PC-9 (cell line): ENCODE data around the gene PLPP3. TPM values are rescaled to one million over a fixed set of nuclear protein-coding genes. Genes with fewer than 3 reads are reported as not detected.
A peak's percentile ranks its signal among the peaks of the same experiment; 100 is the strongest.

ENCODE experiments used
- BruUV-seq: library from RNA; stranded (reverse); fragments of 400-500 nt; replicated peaks from 2 replicates; lab custom pipeline; 2021; lab: Mats Ljungman, UMichigan
- CTCF ChIA-PET: fragments of 300-600 bp; sonication (Branson Sonifier 250); formaldehyde crosslinking; loops from one replicate; lab custom pipeline; 2022; ENCODE audit warnings: antibody characterized with exemption; lab: Charles Lee
- POLR2A ChIA-PET: fragments of 300-600 bp; sonication (Branson Sonifier 250); formaldehyde crosslinking; loops from one replicate; lab custom pipeline; 2022; ENCODE audit warnings: antibody characterized with exemption; ENCODE audit not compliant: unreplicated experiment; lab: Charles Lee
- DNase-seq, 2 experiments: peaks; one replicate each; pipeline versions ENCODE4 v3.0.0 to v3.0.0-alpha.2; 2015 to 2022; ENCODE audit warnings: mixed read lengths in 1 of 2
- H2AFZ ChIP-seq: fragments of 200-600 bp; sonication (generic); 2 replicates; pipeline ENCODE4 v1.8.1; 2017; ENCODE audit warnings: antibody characterized with exemption
- H3F3A ChIP-seq: fragments of 200-600 bp; sonication (generic); 2 replicates; pipeline ENCODE4 v1.8.1; 2017; ENCODE audit warnings: antibody characterized with exemption, mild to moderate bottlenecking, low read depth; ENCODE audit not compliant: insufficient read depth
- H3K27ac ChIP-seq: fragments of 200-600 bp; sonication (generic); 2 replicates; pipeline ENCODE4 v1.6.1; 2016; ENCODE audit warnings: mixed run types
- H3K27me3 ChIP-seq: fragments of 200-600 bp; sonication (generic); 2 replicates; pipeline ENCODE4 v1.6.1; 2016; ENCODE audit warnings: low read depth, mixed run types; ENCODE audit not compliant: insufficient read depth
- H3K36me3 ChIP-seq: fragments of 200-600 bp; sonication (generic); 2 replicates; pipeline ENCODE4 v1.6.1; 2016; ENCODE audit warnings: low read depth, mixed run types
- H3K4me1 ChIP-seq: fragments of 200-600 bp; sonication (generic); replicated peaks from 2 replicates; pipeline ENCODE4 v1.6.1; 2016; ENCODE audit warnings: mixed run types; ENCODE audit not compliant: insufficient read depth
- H3K4me2 ChIP-seq: fragments of 200-600 bp; sonication (generic); 2 replicates; pipeline ENCODE4 v1.6.1; 2017; ENCODE audit warnings: mixed run types
- H3K4me3 ChIP-seq: fragments of 200-600 bp; sonication (generic); 2 replicates; pipeline ENCODE4 v1.6.1; 2016; ENCODE audit warnings: mixed run types
- H3K79me2 ChIP-seq: fragments of 200-600 bp; sonication (generic); 2 replicates; pipeline ENCODE4 v1.6.1; 2017; ENCODE audit warnings: low read depth, mixed run types
- H3K9me2 ChIP-seq: fragments of 200-600 bp; sonication (generic); 2 replicates; pipeline ENCODE4 v1.8.1; 2017; ENCODE audit warnings: mild to moderate bottlenecking; ENCODE audit not compliant: insufficient read depth
- H3K9me3 ChIP-seq: fragments of 200-600 bp; sonication (generic); 2 replicates; pipeline ENCODE4 v1.8.1; 2016; ENCODE audit warnings: low read depth; ENCODE audit not compliant: insufficient read depth
- H4K20me1 ChIP-seq: fragments of 200-600 bp; sonication (generic); 2 replicates; pipeline ENCODE4 v1.8.1; 2017; ENCODE audit not compliant: insufficient read depth
- EZH2 ChIP-seq: fragments of 200-600 bp; sonication (generic); IDR thresholded peaks from 2 replicates; pipeline ENCODE4 v1.8.0; 2017; ENCODE audit warnings: antibody characterized with exemption, low read depth
- intact Hi-C: fragments of 100-400 bp; cut with micrococcal nuclease; formaldehyde crosslinking; loops from one replicate; pipeline ENCODE4 v1.10.0; 2022; ENCODE audit not compliant: unreplicated experiment
- total RNA-seq: library from RNA; stranded (reverse); gene quantifications from 2 replicates; pipeline ENCODE4 v1.2.3, GENCODE V29; 2021
- TF ChIP-seq, protein P1 (sequence below): fragments of 200-600 bp; sonication (generic); conservative IDR thresholded peaks from 2 replicates; pipeline ENCODE4 v1.6.1; 2017; ENCODE audit warnings: mixed run types, antibody characterized with exemption, mild to moderate bottlenecking, moderate library complexity

PLPP3 gene
- total RNA-seq, 1 experiment from 2014 or later, result 22.4 TPM

DNA sequence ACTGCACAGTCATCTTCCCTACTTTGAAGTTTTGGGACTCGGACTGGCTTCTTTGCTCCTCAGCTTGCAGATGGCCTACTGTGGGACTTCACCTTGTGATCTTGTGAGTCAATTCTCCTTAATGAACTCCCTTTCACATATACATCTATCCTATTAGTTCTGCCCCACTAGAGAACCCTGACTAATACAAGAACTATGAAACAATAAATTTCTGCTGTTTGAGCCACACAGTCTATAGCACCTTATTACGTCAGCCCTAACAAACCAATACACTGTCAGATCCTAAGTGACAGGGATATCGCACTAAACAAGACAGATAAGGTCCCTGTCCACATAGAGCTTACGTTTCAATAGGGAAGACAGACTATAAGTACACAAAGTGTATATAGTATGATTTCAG lies 120.1 kb downstream of the PLPP3 start:
- intact Hi-C loops, result no loop called here

DNA sequence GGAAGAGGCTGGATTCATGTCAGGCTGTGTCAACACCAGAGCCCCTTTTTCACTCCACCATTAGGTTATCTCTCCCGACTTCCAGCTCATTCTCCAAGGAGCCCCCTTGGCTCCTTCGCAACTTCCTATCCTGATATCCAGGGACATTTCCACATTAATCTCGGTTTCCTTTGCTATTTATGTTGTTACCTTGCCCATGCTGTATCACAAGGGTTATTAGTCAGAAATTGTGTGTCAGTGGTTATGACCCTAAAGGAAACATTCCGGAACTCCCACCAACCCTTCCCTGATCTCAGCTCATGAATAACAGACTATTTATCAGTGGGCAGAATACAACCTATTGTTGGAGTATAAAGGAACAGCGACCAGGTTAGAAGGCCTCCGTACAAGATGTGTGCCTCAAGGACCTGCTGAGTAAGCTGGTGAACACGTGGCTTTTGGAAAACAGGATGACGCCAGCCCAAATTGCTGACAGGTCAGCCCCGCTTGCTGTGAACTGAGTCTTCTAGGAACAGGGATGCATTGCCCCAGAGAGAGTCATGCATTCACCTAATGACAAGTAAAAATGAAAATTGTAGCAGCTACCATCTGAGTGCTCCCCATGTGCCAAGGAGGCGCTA lies 121.5 kb downstream of the PLPP3 start:
- Histone ChIP-seq H3K4me3 (no peak overlapping the region), H2AFZ (no peak overlapping the region), H3K27me3 (no peaks in the 10 kb centered on the region), H3K9me2 (no peaks in the 10 kb centered on the region), H3F3A (peaks cover 14% of the 10 kb centered on the region; the same call in 1 of the 2 replicates), H3K9me3 (0 out of 2 replicates have a peak, but pooled peaks cover 3% of the 10 kb centered on the region), H4K20me1 (no peaks in the 10 kb centered on the region), H3K36me3 (no peaks in the 10 kb centered on the region), H3K4me2 (no peak overlapping the region), H3K27ac (no peak overlapping the region), H3K4me1 (peaks cover 21% of the 10 kb centered on the region), H3K79me2 (no peaks in the 10 kb centered on the region)
- BruUV-seq, result no TSS peak
- DNase-seq, result no peak
- intact Hi-C loops, result no loop called here
- CTCF ChIA-PET, result no interaction called here
- POLR2A ChIA-PET, result no interaction called here
- TF ChIP-seq, protein P1, sequence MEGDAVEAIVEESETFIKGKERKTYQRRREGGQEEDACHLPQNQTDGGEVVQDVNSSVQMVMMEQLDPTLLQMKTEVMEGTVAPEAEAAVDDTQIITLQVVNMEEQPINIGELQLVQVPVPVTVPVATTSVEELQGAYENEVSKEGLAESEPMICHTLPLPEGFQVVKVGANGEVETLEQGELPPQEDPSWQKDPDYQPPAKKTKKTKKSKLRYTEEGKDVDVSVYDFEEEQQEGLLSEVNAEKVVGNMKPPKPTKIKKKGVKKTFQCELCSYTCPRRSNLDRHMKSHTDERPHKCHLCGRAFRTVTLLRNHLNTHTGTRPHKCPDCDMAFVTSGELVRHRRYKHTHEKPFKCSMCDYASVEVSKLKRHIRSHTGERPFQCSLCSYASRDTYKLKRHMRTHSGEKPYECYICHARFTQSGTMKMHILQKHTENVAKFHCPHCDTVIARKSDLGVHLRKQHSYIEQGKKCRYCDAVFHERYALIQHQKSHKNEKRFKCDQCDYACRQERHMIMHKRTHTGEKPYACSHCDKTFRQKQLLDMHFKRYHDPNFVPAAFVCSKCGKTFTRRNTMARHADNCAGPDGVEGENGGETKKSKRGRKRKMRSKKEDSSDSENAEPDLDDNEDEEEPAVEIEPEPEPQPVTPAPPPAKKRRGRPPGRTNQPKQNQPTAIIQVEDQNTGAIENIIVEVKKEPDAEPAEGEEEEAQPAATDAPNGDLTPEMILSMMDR, result no peak
- no peak for TF ChIP-seq EZH2

More for the DNA sequence above, 120.1 kb downstream of the PLPP3 start:
- TF ChIP-seq EZH2, result no peak
- H3K4me2 ChIP-seq, result no peak overlapping the region
- no peaks in the 10 kb centered on the region for H3K27me3 ChIP-seq
- CTCF ChIA-PET, result no interaction called here
- no TSS peak for BruUV-seq
- no peaks in the 10 kb centered on the region for H3K9me2 ChIP-seq
- no peaks in the 10 kb centered on the region for H3K79me2 ChIP-seq
- no peak overlapping the region for H3K4me3 ChIP-seq
- H3K27ac ChIP-seq, result no peak overlapping the region
- peaks cover 21% of the 10 kb centered on the region for H3K4me1 ChIP-seq
- H3K36me3 ChIP-seq, result no peaks in the 10 kb centered on the region
- 0 out of 2 replicates have a peak, but pooled peaks cover 3% of the 10 kb centered on the region for H3K9me3 ChIP-seq
- peak in 1 of 2 experiments; percentile 71 for DNase-seq
- POLR2A ChIA-PET, result no interaction called here
- H4K20me1 ChIP-seq, result no peaks in the 10 kb centered on the region
- H2AFZ ChIP-seq, result no peak overlapping the region
- H3F3A ChIP-seq, result peaks cover 14% of the 10 kb centered on the region; the same call in 1 of the 2 replicates

DNA sequence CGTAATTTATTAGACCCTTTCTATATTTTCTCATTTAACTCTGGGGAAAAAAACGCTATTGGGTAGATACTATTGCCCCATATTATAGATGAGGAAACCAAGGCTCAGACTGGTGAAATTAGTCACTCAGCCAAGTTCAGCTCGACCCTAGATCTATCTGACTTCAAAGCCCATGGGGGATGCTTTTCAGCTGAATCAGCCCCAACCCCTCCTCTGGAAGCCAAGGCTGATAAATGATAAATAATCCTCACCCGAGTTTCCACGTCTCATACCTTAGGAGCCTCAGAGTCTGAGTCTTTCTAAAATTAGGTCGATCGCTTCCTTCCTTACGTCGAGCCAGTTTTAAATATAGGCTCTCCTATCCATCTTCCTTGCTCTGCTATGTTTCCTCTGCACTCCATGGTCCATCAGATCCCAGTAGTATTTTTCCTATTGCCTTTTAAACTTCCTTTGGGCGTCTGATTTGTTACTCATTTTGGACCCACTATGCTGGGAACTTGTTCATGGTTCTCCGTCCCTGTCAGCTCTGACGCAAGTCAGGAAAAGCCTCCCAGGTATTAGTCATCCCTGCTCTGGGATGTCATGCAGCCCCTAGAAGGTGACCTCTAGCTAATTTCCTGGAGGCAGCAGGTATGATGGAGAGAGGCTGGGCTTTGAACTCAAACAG lies 122.8 kb downstream of the PLPP3 start:
- peak overlapping the region; percentile 40 for H3K4me2 ChIP-seq
- TF ChIP-seq EZH2, result no peak
- TF ChIP-seq, protein P1, result no peak
- intact Hi-C loops, result no loop called here

More for the DNA sequence above, 122.8 kb downstream of the PLPP3 start:
- peaks cover 21% of the 10 kb centered on the region for H3K4me1 ChIP-seq
- H2AFZ ChIP-seq, result no peak overlapping the region
- no peaks in the 10 kb centered on the region for H4K20me1 ChIP-seq
- no peaks in the 10 kb centered on the region for H3K36me3 ChIP-seq
- H3K4me3 ChIP-seq, result no peak overlapping the region
- POLR2A ChIA-PET, result interaction anchor here (0.5 to 0.6 kb wide), 4 partner anchors 61 to 1211 kb away, joined by 3 to 18 read pairs (median 6); partner anchors contain the start of gene PLPP3
- CTCF ChIA-PET, result interaction anchor here (0.6 to 1.1 kb wide), 3 partner anchors 119 to 978 kb away, joined by 3 to 8 read pairs (median 3); no protein-coding TSS in a partner anchor
- H3K27ac ChIP-seq, result peak overlapping the region; percentile 40
- no peaks in the 10 kb centered on the region for H3K9me2 ChIP-seq
- H3K79me2 ChIP-seq, result no peaks in the 10 kb centered on the region
- BruUV-seq, result no TSS peak
- peaks cover 14% of the 10 kb centered on the region; the same call in 1 of the 2 replicates for H3F3A ChIP-seq
- peak in 1 of 2 experiments; percentile 73 for DNase-seq
- 0 out of 2 replicates have a peak, but pooled peaks cover 3% of the 10 kb centered on the region for H3K9me3 ChIP-seq
- no peaks in the 10 kb centered on the region for H3K27me3 ChIP-seq
